ENCODE results near the gene MNT. TPM values are rescaled to one million over a fixed set of nuclear protein-coding genes. Genes with fewer than 3 reads are reported as not detected.
"Not testable (repeated sequence)": the region's sequence is repeated elsewhere in the genome, so short reads cannot be mapped to it uniquely, and the experiment has no call there.

MNT gene
- total RNA-seq, 1 donor from 2014 or later, result 28.5 TPM

DNA sequence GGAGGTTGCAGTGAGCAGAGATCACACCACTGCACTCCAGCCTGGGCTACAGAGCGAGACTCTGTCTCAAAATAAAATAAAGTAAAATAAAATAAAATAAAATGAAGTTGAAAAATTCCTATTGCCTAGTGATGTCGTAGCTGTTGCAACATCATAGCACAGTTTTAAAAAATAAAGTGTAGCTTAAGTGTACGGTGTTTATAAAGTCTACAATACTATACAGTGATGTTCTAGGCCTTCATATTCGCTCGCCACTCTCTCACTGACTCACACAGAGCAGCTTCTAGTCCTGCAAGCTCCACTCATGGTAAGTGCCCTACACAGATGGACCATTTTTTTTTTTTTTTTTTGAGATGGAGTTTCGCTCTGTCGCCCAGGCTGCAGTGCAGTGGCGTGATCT is 43.5 kb upstream of the MNT start:
- Histone ChIP-seq H3K9me3 (no peaks in the 10 kb centered on the region), H3K36me3 (peaks cover 0 to 9% of the 10 kb centered on the region in 2 donors), H3K4me3 (no peak overlapping the region), H3K27ac (no peak overlapping the region), H3K27me3 (no peaks in the 10 kb centered on the region), H3K4me1 (no peaks in the 10 kb centered on the region)
- intact Hi-C loops (cut with DNase I), result no loop called here
- TF ChIP-seq CTCF (IDR thresholded peaks at IDR 0.05) (no peak), POLR2A (IDR thresholded peaks at IDR 0.05) (no peak)
- DNase-seq (ENCODE audit: extremely low spot score in 2 of 2), result no peak

DNA sequence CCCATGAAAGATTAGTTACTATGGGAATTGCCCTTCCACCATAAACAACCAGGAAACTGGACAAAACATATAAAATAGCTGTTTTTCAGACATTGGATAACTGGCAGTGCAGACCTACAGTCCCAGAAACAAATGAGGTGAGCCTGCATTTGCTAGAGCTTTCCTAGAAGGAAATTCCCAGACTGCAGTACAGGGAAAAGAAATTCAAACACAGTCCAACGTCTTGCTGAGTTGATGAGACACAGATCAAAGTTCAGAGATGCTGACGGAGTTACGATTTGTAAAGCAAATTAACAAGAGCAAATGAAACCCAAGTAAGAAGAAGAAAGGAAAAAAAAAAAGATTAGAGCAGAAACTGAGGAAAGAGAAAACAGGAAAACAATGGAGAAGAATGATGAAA is 41.3 kb upstream of the MNT start:
- H3K4me1 ChIP-seq, result no peaks in the 10 kb centered on the region
- no peaks in the 10 kb centered on the region for H3K9me3 ChIP-seq
- intact Hi-C loops (cut with DNase I), result no loop called here
- TF ChIP-seq POLR2A (IDR thresholded peaks at IDR 0.05) (no peak), POLR2AphosphoS5 (IDR thresholded peaks at IDR 0.05; ENCODE audit: insufficient read depth in 1 of 2, low read depth in 1 of 2) (no peak), CTCF (IDR thresholded peaks at IDR 0.05) (no peak)
- no peak overlapping the region for H3K4me3 ChIP-seq
- peaks cover 0 to 29% of the 10 kb centered on the region in 2 donors for H3K36me3 ChIP-seq
- no peak for DNase-seq (ENCODE audit: extremely low spot score in 2 of 2)
- no peak overlapping the region for H3K27ac ChIP-seq
- H3K27me3 ChIP-seq, result no peaks in the 10 kb centered on the region

GRCh38 chr17:2440930-2441329 is 40.1 kb upstream of the MNT start:
- H3K4me3 ChIP-seq, result no peak overlapping the region
- H3K27ac ChIP-seq, result no peak overlapping the region
- H3K4me1 ChIP-seq, result no peaks in the 10 kb centered on the region
- H3K36me3 ChIP-seq, result peaks cover 0 to 40% of the 10 kb centered on the region in 2 donors
- no peak for DNase-seq (ENCODE audit: extremely low spot score in 2 of 2)
- H3K27me3 ChIP-seq, result no peaks in the 10 kb centered on the region
- TF ChIP-seq CTCF (IDR thresholded peaks at IDR 0.05), result no peak
- TF ChIP-seq POLR2AphosphoS5 (IDR thresholded peaks at IDR 0.05; ENCODE audit: insufficient read depth in 1 of 2, low read depth in 1 of 2), result no peak
- no peak for TF ChIP-seq POLR2A (IDR thresholded peaks at IDR 0.05)
- no peaks in the 10 kb centered on the region for H3K9me3 ChIP-seq
- intact Hi-C loops (cut with DNase I), result no loop called here

DNA sequence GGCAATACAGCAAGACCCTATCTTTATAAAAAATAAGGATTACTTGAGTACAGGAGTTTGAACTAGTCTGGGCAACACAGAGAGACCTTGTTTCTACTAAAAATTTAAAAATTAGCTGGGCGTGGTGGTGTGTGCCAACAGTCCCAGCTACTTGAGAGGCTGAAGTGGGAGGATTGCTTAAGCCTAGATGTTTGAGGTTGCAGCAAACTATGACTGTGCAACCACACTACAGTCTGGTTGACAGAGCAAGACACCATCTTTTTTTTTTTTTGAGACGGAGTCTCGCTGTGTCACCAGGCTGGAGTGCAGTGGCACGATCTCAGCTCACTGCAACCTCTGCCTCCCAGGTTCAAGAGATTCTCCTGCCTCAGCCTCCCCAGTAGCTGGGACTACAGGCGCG is 39.1 kb upstream of the MNT start:
- peaks cover 0 to 48% of the 10 kb centered on the region in 2 donors for H3K36me3 ChIP-seq
- H3K4me1 ChIP-seq; H3K4me3 ChIP-seq; intact Hi-C loops (cut with DNase I); DNase-seq (ENCODE audit: extremely low spot score in 2 of 2); H3K27me3 ChIP-seq; H3K27ac ChIP-seq; H3K9me3 ChIP-seq: not testable (repeated sequence)

DNA sequence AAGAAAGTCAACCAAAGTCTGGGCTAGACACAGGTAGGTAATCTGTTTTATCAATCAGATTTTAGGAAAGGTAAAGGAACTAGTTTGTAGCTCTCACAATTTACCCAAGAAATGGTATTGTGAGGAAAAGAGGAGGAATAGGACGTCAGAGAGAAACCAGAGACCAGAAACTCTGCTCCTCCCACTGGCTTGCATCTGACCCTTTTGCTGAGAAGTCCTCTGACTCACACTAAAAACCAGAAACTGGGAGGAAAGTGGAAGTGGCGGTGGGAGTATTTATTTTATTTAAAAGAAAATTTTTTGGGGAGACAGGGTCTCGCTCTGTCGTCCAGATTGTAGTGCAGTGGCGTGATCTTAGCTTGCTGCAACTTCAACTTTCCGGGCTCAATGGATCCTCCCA is 38.0 kb upstream of the MNT start:
- Histone ChIP-seq H3K27ac (no peak overlapping the region), H3K36me3 (peaks cover 0 to 48% of the 10 kb centered on the region in 2 donors)

More for the DNA sequence above, 38.0 kb upstream of the MNT start:
- Histone ChIP-seq H3K27me3 (no peaks in the 10 kb centered on the region), H3K9me3 (no peaks in the 10 kb centered on the region), H3K4me3 (no peak overlapping the region), H3K4me1 (no peaks in the 10 kb centered on the region)
- DNase-seq (ENCODE audit: extremely low spot score in 2 of 2), result no peak
- intact Hi-C loops (cut with DNase I), result no loop called here
- TF ChIP-seq CTCF (IDR thresholded peaks at IDR 0.05), result no peak
- TF ChIP-seq POLR2AphosphoS5 (IDR thresholded peaks at IDR 0.05; ENCODE audit: insufficient read depth in 1 of 2, low read depth in 1 of 2), result no peak
- TF ChIP-seq POLR2A (IDR thresholded peaks at IDR 0.05), result no peak

Measured in vagina (tissue), 2 donors.